H1 (cell line): ENCODE data around the gene PCID2.

Source experiments
- MAFK ChIP-seq: IDR thresholded peaks from 2 replicates; pipeline ENCODE4 v1.6.1; 2012; ENCODE audit warnings: low read depth, mild to moderate bottlenecking, improper control_type of control experiment, low read length
- POLR2A ChIP-seq, 2 experiments: IDR thresholded peaks; 1 replicate in 1 of 2; 2 replicates in 1 of 2; pipeline ENCODE4 v1.6.1; 2011; ENCODE audit warnings: low read depth in 2 of 2, low read length in 2 of 2, mild to moderate bottlenecking in 2 of 2; ENCODE audit errors: control extremely low read depth in 1 of 2

GRCh38 chr13:113172419-113172926 lies 36.0 kb downstream of the PCID2 start:
- TF ChIP-seq POLR2A (IDR thresholded peaks at IDR 0.05; ENCODE audit: control extremely low read depth in 1 of 2, low read depth in 2 of 2, low read length in 2 of 2) (no peak), MAFK (no peak)
